Stimulated activated CD8-positive, alpha-beta memory T cell treated with anti-CD3 and anti-CD28 coated beads, Interleukin-4, amount 100 ng/mL, for 24 hours (primary cell): ENCODE measurements around the gene CROCC2.
"Not testable (repeated sequence)": the region's sequence is repeated elsewhere in the genome, so short reads cannot be mapped to it uniquely, and the experiment has no call there.

Source experiments
- DNase-seq: peaks from one replicate; pipeline ENCODE4 v3.0.0-alpha.2; 2020; ENCODE audit warnings: low read depth

CROCC2 gene

GRCh38 chr2:240966906-240967680 lies 61.0 kb downstream of the CROCC2 start:
- no peak for DNase-seq

- DNase-seq = no peak
These were observed 61.8 kb downstream of the CROCC2 start for GRCh38 chr2:240967681-240968621.

- no peak for DNase-seq
These were observed 62.8 kb downstream of the CROCC2 start for GRCh38 chr2:240968731-240969624.

GRCh38 chr2:240970104-240970503 lies 64.0 kb downstream of the CROCC2 start:
- DNase-seq = no peak

GRCh38 chr2:240970816-240971215 lies 64.7 kb downstream of the CROCC2 start:
- DNase-seq = no peak

- no peak for DNase-seq
These were observed 66.1 kb downstream of the CROCC2 start for GRCh38 chr2:240972201-240972600.

- no peak for DNase-seq
These were observed 66.7 kb downstream of the CROCC2 start for GRCh38 chr2:240972636-240973521.

- DNase-seq = no peak
These were observed 68.8 kb downstream of the CROCC2 start for GRCh38 chr2:240974771-240975572.

GRCh38 chr2:240975903-240976302 lies 69.8 kb downstream of the CROCC2 start:
- not testable (repeated sequence) for DNase-seq

- DNase-seq = no peak
These were observed 75.1 kb downstream of the CROCC2 start for GRCh38 chr2:240981280-240981679.

- DNase-seq = no peak
These were observed 76.0 kb downstream of the CROCC2 start for GRCh38 chr2:240981871-240982800.

GRCh38 chr2:240982821-240983281 lies 76.7 kb downstream of the CROCC2 start:
- no peak for DNase-seq

- DNase-seq = peak; percentile 43
These were observed 77.3 kb downstream of the CROCC2 start for GRCh38 chr2:240983361-240983995.

- DNase-seq = no peak
These were observed 77.9 kb downstream of the CROCC2 start for GRCh38 chr2:240983996-240984498.

GRCh38 chr2:240985881-240986786 lies 80.0 kb downstream of the CROCC2 start:
- no peak for DNase-seq

GRCh38 chr2:240986787-240987411 lies 80.8 kb downstream of the CROCC2 start:
- no peak for DNase-seq

- no peak for DNase-seq
These were observed 81.5 kb downstream of the CROCC2 start for GRCh38 chr2:240987588-240987987.
